ENCODE data around the gene RAB32. TPM values are rescaled to one million over a fixed set of nuclear protein-coding genes. Genes with fewer than 3 reads are reported as not detected.

The RAB32 gene
- total RNA-seq, 1 donor, result 71.7 TPM

GRCh38 chr6:146543940-146544615, 445 bp downstream of the RAB32 start:
- no peak for TF ChIP-seq CTCF (IDR thresholded peaks at IDR 0.05; ENCODE audit: insufficient read depth, low read length)
- DNase-seq (ENCODE audit: low read depth), result peak; percentile 63
- H3K4me3 ChIP-seq (ENCODE audit: low read depth, low read length), result peak overlapping the region; percentile 78

GRCh38 chr6:146544616-146545182, 1.1 kb downstream of the RAB32 start:
- no peak for TF ChIP-seq CTCF (IDR thresholded peaks at IDR 0.05; ENCODE audit: insufficient read depth, low read length)
- peak; percentile 53 for DNase-seq (ENCODE audit: low read depth)
- peak overlapping the region; percentile 78 for H3K4me3 ChIP-seq (ENCODE audit: low read depth, low read length)

- DNase-seq (ENCODE audit: low read depth), result peak; percentile 67
- peak overlapping the region; percentile 78 for H3K4me3 ChIP-seq (ENCODE audit: low read depth, low read length)
- no peak for TF ChIP-seq CTCF (IDR thresholded peaks at IDR 0.05; ENCODE audit: insufficient read depth, low read length)
Measured at GRCh38 chr6:146545581-146545980, 1.9 kb downstream of the RAB32 start.

GRCh38 chr6:146546443-146547043, 2.9 kb downstream of the RAB32 start:
- H3K4me3 ChIP-seq (ENCODE audit: low read depth, low read length), result peak overlapping the region; percentile 32
- TF ChIP-seq CTCF (IDR thresholded peaks at IDR 0.05; ENCODE audit: insufficient read depth, low read length), result no peak
- peak; percentile 97 for DNase-seq (ENCODE audit: low read depth)

- no peak for TF ChIP-seq CTCF (IDR thresholded peaks at IDR 0.05; ENCODE audit: insufficient read depth, low read length)
- no peak for DNase-seq (ENCODE audit: low read depth)
- H3K4me3 ChIP-seq (ENCODE audit: low read depth, low read length), result no peak overlapping the region
Measured at GRCh38 chr6:146547889-146548288, 4.3 kb downstream of the RAB32 start.

- no peak overlapping the region for H3K4me3 ChIP-seq (ENCODE audit: low read depth, low read length)
- DNase-seq (ENCODE audit: low read depth), result no peak
- TF ChIP-seq CTCF (IDR thresholded peaks at IDR 0.05; ENCODE audit: insufficient read depth, low read length), result no peak
Measured at GRCh38 chr6:146548898-146549374, 5.3 kb downstream of the RAB32 start.

All from fibroblast of the aortic adventitia (primary cell).